ENCODE data around the gene MEIKIN. TPM values are rescaled to one million over a fixed set of nuclear protein-coding genes. Genes with fewer than 3 reads are reported as not detected.
"Not testable (repeated sequence)": the region's sequence is repeated elsewhere in the genome, so short reads cannot be mapped to it uniquely, and the experiment has no call there.

MEIKIN gene
- total RNA-seq, 4 donors from 2014 or later = not detected

DNA sequence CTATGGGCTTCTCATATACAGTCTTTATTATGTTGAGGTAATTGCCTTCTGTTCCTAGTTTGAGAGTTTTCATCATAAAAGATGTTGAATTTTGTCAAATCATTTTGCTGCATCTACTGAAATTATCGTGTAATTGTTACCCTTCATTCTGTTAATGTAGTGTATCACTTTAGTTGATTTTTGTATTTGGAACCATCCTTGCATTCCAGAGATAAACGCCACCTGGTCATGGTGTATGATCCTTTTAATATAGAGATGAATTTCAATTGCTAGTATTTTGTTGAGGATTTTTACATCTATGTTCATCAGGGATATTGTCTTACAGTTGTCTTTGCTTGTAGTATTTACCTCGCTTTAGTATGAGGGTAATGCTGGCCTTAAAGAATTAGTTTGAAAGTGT, 19.3 kb downstream of the MEIKIN start:
- DNase-seq (ENCODE audit: extremely low spot score) = no peak
- 58% methylated on average over 3 of the region's 3 CpGs for WGBS
- intact Hi-C loops (cut with DNase I) = no loop called here
- TF ChIP-seq EP300 (IDR thresholded peaks at IDR 0.05) = no peak
- TF ChIP-seq, protein P1, sequence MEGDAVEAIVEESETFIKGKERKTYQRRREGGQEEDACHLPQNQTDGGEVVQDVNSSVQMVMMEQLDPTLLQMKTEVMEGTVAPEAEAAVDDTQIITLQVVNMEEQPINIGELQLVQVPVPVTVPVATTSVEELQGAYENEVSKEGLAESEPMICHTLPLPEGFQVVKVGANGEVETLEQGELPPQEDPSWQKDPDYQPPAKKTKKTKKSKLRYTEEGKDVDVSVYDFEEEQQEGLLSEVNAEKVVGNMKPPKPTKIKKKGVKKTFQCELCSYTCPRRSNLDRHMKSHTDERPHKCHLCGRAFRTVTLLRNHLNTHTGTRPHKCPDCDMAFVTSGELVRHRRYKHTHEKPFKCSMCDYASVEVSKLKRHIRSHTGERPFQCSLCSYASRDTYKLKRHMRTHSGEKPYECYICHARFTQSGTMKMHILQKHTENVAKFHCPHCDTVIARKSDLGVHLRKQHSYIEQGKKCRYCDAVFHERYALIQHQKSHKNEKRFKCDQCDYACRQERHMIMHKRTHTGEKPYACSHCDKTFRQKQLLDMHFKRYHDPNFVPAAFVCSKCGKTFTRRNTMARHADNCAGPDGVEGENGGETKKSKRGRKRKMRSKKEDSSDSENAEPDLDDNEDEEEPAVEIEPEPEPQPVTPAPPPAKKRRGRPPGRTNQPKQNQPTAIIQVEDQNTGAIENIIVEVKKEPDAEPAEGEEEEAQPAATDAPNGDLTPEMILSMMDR (IDR thresholded peaks at IDR 0.05) = no peak
- TF ChIP-seq POLR2A (IDR thresholded peaks at IDR 0.05; ENCODE audit: low read depth) = no peak
- TF ChIP-seq POLR2AphosphoS5 (IDR thresholded peaks at IDR 0.05) = no peak
- Histone ChIP-seq H3K27ac (replicated peaks in 1 of 4) (no peak overlapping the region), H3K27me3 (no peaks in the 10 kb centered on the region), H3K4me3 (no peak overlapping the region), H3K36me3 (no peaks in the 10 kb centered on the region), H3K9me3 (peaks cover 0 to 39% (median 17%) of the 10 kb centered on the region in 4 donors), H3K4me1 (no peaks in the 10 kb centered on the region)

DNA sequence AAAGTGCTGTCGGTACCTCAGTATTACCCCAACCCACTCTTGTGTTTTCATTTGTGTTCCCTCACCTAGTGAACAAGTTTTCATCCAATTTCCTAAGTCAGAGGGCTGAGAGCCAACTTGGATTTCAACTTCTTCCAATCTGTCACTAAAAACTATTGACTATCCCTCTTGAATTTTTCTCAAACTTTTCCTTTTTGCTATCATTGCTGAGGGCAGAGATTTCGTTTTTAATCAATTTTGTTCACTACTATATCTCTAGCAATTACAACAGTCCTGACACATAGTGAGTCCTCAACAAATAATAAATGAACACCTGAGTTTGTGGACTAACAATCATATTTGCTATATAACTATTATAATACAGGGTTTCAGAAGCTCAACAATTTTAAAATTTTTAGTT, 29.0 kb downstream of the MEIKIN start:
- Histone ChIP-seq H3K36me3 (no peaks in the 10 kb centered on the region), H3K27me3 (no peaks in the 10 kb centered on the region), H3K27ac (replicated peaks in 1 of 4) (no peak overlapping the region), H3K4me1 (no peaks in the 10 kb centered on the region), H3K9me3 (no peaks in the 10 kb centered on the region), H3K4me3 (no peak overlapping the region)
- DNase-seq (ENCODE audit: extremely low spot score) = no peak
- intact Hi-C loops (cut with DNase I) = no loop called here
- WGBS = 39% methylated on average over 2 of the region's 2 CpGs
- TF ChIP-seq POLR2AphosphoS5 (IDR thresholded peaks at IDR 0.05) (no peak), POLR2A (IDR thresholded peaks at IDR 0.05; ENCODE audit: low read depth) (no peak), EP300 (IDR thresholded peaks at IDR 0.05) (no peak)
- TF ChIP-seq, protein P1 (IDR thresholded peaks at IDR 0.05) = no peak

DNA sequence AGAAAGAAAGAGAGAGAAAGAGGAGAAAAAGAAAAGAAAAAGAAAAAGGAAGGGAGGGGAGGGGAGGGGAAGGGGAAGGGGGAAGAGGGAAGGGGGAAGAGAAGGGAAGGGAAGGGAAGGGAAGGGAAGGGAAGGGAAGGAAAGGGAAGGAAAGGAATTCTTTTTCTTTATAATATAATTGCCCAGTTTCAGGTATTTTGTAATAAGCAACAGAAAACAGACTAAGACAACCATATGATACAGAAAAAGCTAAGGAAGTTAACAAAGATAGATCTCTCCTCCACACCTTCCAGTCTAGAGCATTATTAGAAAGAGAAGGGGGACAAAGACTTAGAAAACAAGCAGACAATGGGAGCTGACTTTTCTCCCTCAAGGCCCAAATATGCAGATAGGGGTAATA, 31.0 kb downstream of the MEIKIN start:
- Histone ChIP-seq H3K9me3 (no peaks in the 10 kb centered on the region), H3K36me3 (no peaks in the 10 kb centered on the region), H3K4me1 (no peaks in the 10 kb centered on the region), H3K27ac (replicated peaks in 1 of 4) (no peak overlapping the region), H3K27me3 (no peaks in the 10 kb centered on the region), H3K4me3 (no peak overlapping the region)
- no peak for TF ChIP-seq EP300 (IDR thresholded peaks at IDR 0.05)
- TF ChIP-seq POLR2A (IDR thresholded peaks at IDR 0.05; ENCODE audit: low read depth) = no peak
- TF ChIP-seq, protein P1 (IDR thresholded peaks at IDR 0.05) = no peak
- TF ChIP-seq POLR2AphosphoS5 (IDR thresholded peaks at IDR 0.05) = no peak
- intact Hi-C loops (cut with DNase I) = no loop called here
- DNase-seq (ENCODE audit: extremely low spot score) = no peak

DNA sequence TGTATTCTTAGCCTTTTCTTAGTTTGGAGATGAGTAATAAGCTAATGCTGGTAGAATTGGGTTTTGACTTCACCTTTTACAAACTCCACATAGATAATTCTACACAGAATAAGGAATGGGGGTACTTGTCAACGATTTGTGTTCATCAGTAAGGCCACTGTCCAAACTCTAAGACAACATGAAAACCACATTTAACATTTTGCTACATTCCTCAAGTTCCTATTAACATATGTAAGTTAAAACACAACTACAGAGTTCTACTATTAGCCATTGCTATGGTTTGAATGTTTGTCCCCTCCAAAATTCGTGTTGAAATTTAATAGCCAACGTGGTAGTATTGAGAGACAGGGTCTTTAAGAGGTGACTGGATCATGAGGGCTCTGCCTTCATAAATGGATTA, 31.9 kb downstream of the MEIKIN start:
- Histone ChIP-seq H3K27ac (replicated peaks in 1 of 4) (no peak overlapping the region), H3K9me3 (no peaks in the 10 kb centered on the region), H3K4me3 (no peak overlapping the region), H3K4me1 (no peaks in the 10 kb centered on the region), H3K27me3 (no peaks in the 10 kb centered on the region), H3K36me3 (no peaks in the 10 kb centered on the region)
- no peak for TF ChIP-seq POLR2A (IDR thresholded peaks at IDR 0.05; ENCODE audit: low read depth)
- TF ChIP-seq POLR2AphosphoS5 (IDR thresholded peaks at IDR 0.05) = no peak
- no peak for TF ChIP-seq EP300 (IDR thresholded peaks at IDR 0.05)
- TF ChIP-seq, protein P1 (IDR thresholded peaks at IDR 0.05) = no peak
- intact Hi-C loops (cut with DNase I) = no loop called here
- no peak for DNase-seq (ENCODE audit: extremely low spot score)
- 59% methylated on average over 3 of the region's 3 CpGs for WGBS

DNA sequence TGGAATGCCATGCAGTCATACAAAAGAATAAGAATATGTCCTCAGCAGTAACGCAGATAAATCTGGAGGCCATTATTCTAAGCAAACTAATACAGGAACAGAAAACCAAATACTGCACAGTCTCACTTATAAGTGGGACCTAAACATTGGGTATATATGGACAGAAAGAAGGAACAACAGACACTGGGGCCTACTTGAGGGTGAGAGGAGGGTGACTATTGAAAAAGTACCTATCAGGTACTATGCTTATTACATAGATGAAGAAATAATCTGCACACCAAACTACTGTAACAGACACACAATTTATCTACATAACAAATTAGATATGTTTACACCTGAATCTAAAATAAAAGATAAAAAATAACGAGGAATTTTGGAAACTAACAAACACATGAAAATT, 38.8 kb downstream of the MEIKIN start:
- Histone ChIP-seq H3K9me3 (peaks cover 0 to 17% (median 4%) of the 10 kb centered on the region in 4 donors), H3K27me3 (no peaks in the 10 kb centered on the region), H3K36me3 (no peaks in the 10 kb centered on the region), H3K4me3 (no peak overlapping the region), H3K27ac (replicated peaks in 1 of 4) (no peak overlapping the region), H3K4me1 (no peaks in the 10 kb centered on the region)
- intact Hi-C loops (cut with DNase I) = no loop called here
- no peak for DNase-seq (ENCODE audit: extremely low spot score)
- 82% methylated on average over 2 of the region's 2 CpGs for WGBS
- TF ChIP-seq, protein P1 (IDR thresholded peaks at IDR 0.05) = no peak
- TF ChIP-seq EP300 (IDR thresholded peaks at IDR 0.05) (no peak), POLR2A (IDR thresholded peaks at IDR 0.05; ENCODE audit: low read depth) (no peak), POLR2AphosphoS5 (IDR thresholded peaks at IDR 0.05) (no peak)

DNA sequence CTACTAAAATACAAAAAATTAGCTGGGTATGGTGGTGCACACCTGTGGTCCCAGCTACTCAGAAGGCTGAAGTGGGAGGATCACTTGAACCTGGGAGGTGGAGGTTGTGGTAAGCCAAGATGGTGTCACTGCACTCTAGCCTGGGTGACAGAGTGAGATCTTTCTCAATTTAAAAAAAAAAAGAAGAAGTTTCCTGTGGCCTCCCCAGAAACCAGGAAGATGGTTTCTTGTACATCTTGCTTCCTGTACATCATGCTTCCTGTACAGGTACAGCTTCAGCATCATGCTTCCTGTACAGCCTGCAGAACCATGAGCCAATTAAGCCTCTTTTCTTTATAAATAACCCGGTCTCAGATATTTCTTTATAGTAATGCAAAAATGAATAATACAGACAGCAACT, 43.2 kb downstream of the MEIKIN start:
- H3K4me1 ChIP-seq; H3K36me3 ChIP-seq; H3K27ac ChIP-seq (replicated peaks in 1 of 4); DNase-seq (ENCODE audit: extremely low spot score); H3K4me3 ChIP-seq; intact Hi-C loops (cut with DNase I); H3K27me3 ChIP-seq: not testable (repeated sequence)
- 67% methylated on average over 1 of the region's 1 CpG for WGBS
- H3K9me3 ChIP-seq = peaks cover 0 to 21% (median 4%) of the 10 kb centered on the region in 4 donors

All from esophagus muscularis mucosa (tissue), 4 donors.